GM23248 (cell line): ENCODE results near the gene BEX2. TPM values are rescaled to one million over a fixed set of nuclear protein-coding genes. Genes with fewer than 3 reads are reported as not detected.

Experiments used
- DNase-seq: peaks from one replicate; pipeline ENCODE4 v3.0.0-alpha.2; 2015
- H2AFZ ChIP-seq: fragments of 200-600 bp; sonication (generic); 2 replicates; pipeline ENCODE4 v1.6.1; 2016; ENCODE audit warnings: antibody characterized with exemption
- H3F3A ChIP-seq: fragments of 200-600 bp; sonication (generic); 2 replicates; pipeline ENCODE4 v1.6.1; 2016; ENCODE audit warnings: mild to moderate bottlenecking, antibody characterized with exemption, mixed run types; ENCODE audit not compliant: insufficient read depth
- H3K27ac ChIP-seq: fragments of 200-600 bp; sonication (generic); 2 replicates; pipeline ENCODE4 v1.5.1; 2016; ENCODE audit warnings: mild to moderate bottlenecking
- H3K27me3 ChIP-seq: fragments of 200-600 bp; sonication (generic); replicated peaks from 2 replicates; pipeline ENCODE4 v1.6.1; 2016; ENCODE audit warnings: mild to moderate bottlenecking; ENCODE audit not compliant: insufficient read depth
- H3K36me3 ChIP-seq: fragments of 200-600 bp; sonication (generic); 2 replicates; pipeline ENCODE4 v1.6.1; 2016; ENCODE audit warnings: low read depth, mild to moderate bottlenecking
- H3K4me1 ChIP-seq: fragments of 200-600 bp; sonication (generic); 2 replicates; pipeline ENCODE4 v1.6.1; 2016; ENCODE audit warnings: mild to moderate bottlenecking; ENCODE audit not compliant: insufficient read depth
- H3K4me2 ChIP-seq: fragments of 200-600 bp; sonication (generic); one replicate; pipeline ENCODE4 v1.6.1; 2016; ENCODE audit warnings: mild to moderate bottlenecking; ENCODE audit not compliant: unreplicated experiment
- H3K4me3 ChIP-seq: fragments of 200-600 bp; sonication (generic); 2 replicates; pipeline ENCODE4 v1.5.1; 2016; ENCODE audit warnings: mild to moderate bottlenecking
- H3K79me2 ChIP-seq: fragments of 200-600 bp; sonication (generic); 2 replicates; pipeline ENCODE4 v1.6.1; 2016; ENCODE audit warnings: mild to moderate bottlenecking; ENCODE audit not compliant: insufficient read depth
- H3K9ac ChIP-seq: fragments of 200-600 bp; sonication (generic); 2 replicates; pipeline ENCODE4 v1.6.1; 2016; ENCODE audit warnings: mild to moderate bottlenecking
- H3K9me2 ChIP-seq: fragments of 200-600 bp; sonication (generic); 2 replicates; pipeline ENCODE4 v1.6.1; 2016; ENCODE audit warnings: mixed run types, mild to moderate bottlenecking, moderate library complexity; ENCODE audit not compliant: insufficient read depth
- H3K9me3 ChIP-seq: fragments of 200-600 bp; sonication (generic); one replicate; pipeline ENCODE4 v1.6.1; 2017; ENCODE audit warnings: low read depth
- H4K20me1 ChIP-seq: fragments of 200-600 bp; sonication (generic); 2 replicates; pipeline ENCODE4 v1.6.0; 2016; ENCODE audit not compliant: insufficient read depth
- EZH2 ChIP-seq: fragments of 200-600 bp; sonication (generic); IDR thresholded peaks from 2 replicates; pipeline ENCODE4 v1.6.1; 2018; ENCODE audit warnings: antibody characterized with exemption, mild to moderate bottlenecking; ENCODE audit not compliant: insufficient read depth, poor library complexity, severe bottlenecking
- EZH2phosphoT487 ChIP-seq: fragments of 200-600 bp; sonication (generic); IDR thresholded peaks from 2 replicates; pipeline ENCODE4 v1.6.1; 2018; ENCODE audit warnings: antibody characterized with exemption, moderate library complexity, mild to moderate bottlenecking, low read depth; ENCODE audit not compliant: insufficient read depth
- WGBS, 2 experiments: methylation state at CpG; one replicate each; pipeline ENCODE4 v1.1.6; 2015 to 2017; ENCODE audit warnings: low lambda C conversion rate in 2 of 2, low coverage in 1 of 2; ENCODE audit errors: missing lambda C conversion rate in 2 of 2; 5-methylcytosine and 5-hydroxymethylcytosine counted together
- in situ Hi-C: fragments of 300-500 bp; cut with MboI; formaldehyde crosslinking; loops from 2 replicates; pipeline ENCODE4 v1.15.0; 2020
- polyA plus RNA-seq: library from polyadenylated mRNA; unstranded; fragments of >200 nt; fragmentation: Nextera tagmentation; extraction: Ambion mirVana; gene quantifications from 2 replicates; pipeline ENCODE4 v1.2.1, GENCODE V29; 2016
- total RNA-seq: library from RNA; depleted of rRNA; stranded (reverse); fragments of >200 nt; shearing (Covaris generic); gene quantifications from 2 replicates; pipeline ENCODE4 v1.2.3, GENCODE V29; 2014

BEX2 gene
- total and polyA plus RNA-seq, 2 experiments from 2014 or later = not detected

- Histone ChIP-seq H3K27me3 (no peaks in the 10 kb centered on the region), H3K9ac (no peak overlapping the region), H3F3A (no peaks in the 10 kb centered on the region), H3K79me2 (no peaks in the 10 kb centered on the region), H3K36me3 (no peaks in the 10 kb centered on the region), H3K27ac (no peak overlapping the region), H4K20me1 (no peaks in the 10 kb centered on the region), H3K9me3 (no peaks in the 10 kb centered on the region), H2AFZ (peak overlapping the region; percentile 67), H3K4me3 (no peak overlapping the region), H3K9me2 (no peaks in the 10 kb centered on the region), H3K4me1 (no peaks in the 10 kb centered on the region), H3K4me2 (no peak overlapping the region)
- DNase-seq = peak; percentile 59
- in situ Hi-C loops = loop anchor here (10.0 kb wide), 1 partner anchor 122 kb away; no protein-coding TSS in a partner anchor
- WGBS, 2 experiments = 0 to 5% methylated on average over 2 of the region's 2 CpGs
- no peak for TF ChIP-seq EZH2
- TF ChIP-seq EZH2phosphoT487 = no peak
Observed at GRCh38 chrX:103343105-103343504, 32.3 kb upstream of the BEX2 start.

GRCh38 chrX:103338663-103339062, 27.9 kb upstream of the BEX2 start:
- in situ Hi-C loops = no loop called here
- Histone ChIP-seq H3K79me2 (no peaks in the 10 kb centered on the region), H3K9me2 (no peaks in the 10 kb centered on the region), H3K27ac (no peak overlapping the region), H3K4me2 (no peak overlapping the region), H3K9me3 (no peaks in the 10 kb centered on the region), H3K27me3 (no peaks in the 10 kb centered on the region), H3K4me1 (no peaks in the 10 kb centered on the region), H2AFZ (no peak overlapping the region), H4K20me1 (no peaks in the 10 kb centered on the region), H3K36me3 (no peaks in the 10 kb centered on the region), H3F3A (no peaks in the 10 kb centered on the region), H3K9ac (no peak overlapping the region), H3K4me3 (no peak overlapping the region)
- no peak for DNase-seq
- 10 to 13% methylated on average over 3 of the region's 3 CpGs for WGBS, 2 experiments
- no peak for TF ChIP-seq EZH2

DNA sequence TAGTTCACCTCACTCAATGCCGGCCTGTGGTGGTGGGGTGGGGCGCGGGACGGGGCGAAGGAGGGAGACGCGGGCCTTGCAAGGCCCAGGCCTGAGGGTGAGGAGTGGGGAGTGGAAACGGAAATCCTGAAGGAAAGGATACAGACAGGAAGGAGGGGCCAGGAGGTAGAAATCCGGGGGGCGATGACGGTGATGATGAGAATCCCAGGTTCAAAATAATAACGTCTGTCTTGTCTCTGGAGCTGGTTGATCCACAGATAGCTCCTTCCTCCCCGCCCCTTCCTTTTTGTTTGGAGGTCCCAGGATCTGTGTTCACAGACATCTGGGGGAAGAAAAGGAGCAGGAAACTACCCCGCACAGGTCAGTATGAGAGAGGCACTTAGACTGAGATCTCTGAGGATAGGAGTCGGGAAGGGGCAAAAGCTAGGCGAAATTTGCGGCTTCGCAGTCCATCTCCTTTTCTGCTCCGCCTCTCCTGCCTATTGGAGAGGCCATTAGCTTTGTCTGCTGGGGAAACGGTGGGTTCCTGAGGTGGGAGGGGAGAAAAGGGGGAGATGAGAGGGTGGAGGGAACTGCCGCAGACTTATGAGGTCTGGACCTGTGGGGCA, 20.0 kb upstream of the BEX2 start:
- H3F3A ChIP-seq = no peaks in the 10 kb centered on the region
- peak overlapping the region; percentile 73 for H3K9ac ChIP-seq
- no peak overlapping the region for H3K27ac ChIP-seq
- H3K4me2 ChIP-seq = peak overlapping the region; percentile 86
- H4K20me1 ChIP-seq = no peaks in the 10 kb centered on the region
- H3K9me2 ChIP-seq = no peaks in the 10 kb centered on the region
- TF ChIP-seq EZH2phosphoT487 (no peak), EZH2 (no peak)
- DNase-seq = peak; percentile 20
- no peaks in the 10 kb centered on the region for H3K27me3 ChIP-seq
- no peaks in the 10 kb centered on the region for H3K4me1 ChIP-seq
- no peaks in the 10 kb centered on the region for H3K9me3 ChIP-seq
- in situ Hi-C loops = no loop called here
- H3K4me3 ChIP-seq = peak overlapping the region; percentile 70
- no peaks in the 10 kb centered on the region for H3K36me3 ChIP-seq
- no peaks in the 10 kb centered on the region for H3K79me2 ChIP-seq
- WGBS, 2 experiments = 8 to 25% methylated on average over 8 to 21 of the region's 21 CpGs
- peak overlapping the region; percentile 94 for H2AFZ ChIP-seq

DNA sequence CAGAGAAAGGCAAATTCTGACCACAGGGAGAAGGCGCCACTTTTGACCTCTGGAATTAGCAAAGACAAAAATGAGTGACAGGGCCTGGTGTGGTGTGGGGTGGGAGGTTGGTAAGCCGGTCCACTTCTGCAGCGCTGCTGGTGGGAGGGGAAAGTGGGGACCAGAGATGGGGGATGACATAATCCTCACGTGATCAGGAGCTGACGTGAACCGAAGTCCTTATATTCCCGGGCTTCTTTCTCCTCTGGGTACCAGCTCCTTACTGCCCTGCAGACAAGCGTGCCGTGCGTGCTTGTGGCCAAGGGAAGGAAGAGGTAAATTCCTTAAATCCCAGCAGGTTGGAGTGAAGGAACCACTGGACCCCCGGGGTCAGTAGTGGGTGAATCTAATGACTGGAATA, 19.2 kb upstream of the BEX2 start, which contains the start of gene TCEAL7:
TSS of gene TCEAL7 (plus strand) at position 249 of the 400 bp plus-strand sequence. CDS start 1,165 bp downstream, outside the sequence.
- peak; percentile 55 for DNase-seq
- Histone ChIP-seq H2AFZ (peak within 1 kb of the TSS; percentile 94), H3F3A (no peaks in the 10 kb centered on the region), H3K9ac (peak within 1 kb of the TSS; percentile 73), H3K4me1 (no peaks in the 10 kb centered on the region), H4K20me1 (no peaks in the 10 kb centered on the region), H3K36me3 (no peaks in the 10 kb centered on the region), H3K9me3 (no peaks in the 10 kb centered on the region), H3K79me2 (no peaks in the 10 kb centered on the region), H3K27ac (no peak within 1 kb of the TSS), H3K9me2 (no peaks in the 10 kb centered on the region), H3K27me3 (no peaks in the 10 kb centered on the region), H3K4me3 (peak within 1 kb of the TSS; percentile 70), H3K4me2 (peak within 1 kb of the TSS; percentile 86)
- in situ Hi-C loops = no loop called here
- 2 to 6% methylated on average over 7 to 10 of the region's 11 CpGs for WGBS, 2 experiments
- TF ChIP-seq EZH2 = no peak
- no peak for TF ChIP-seq EZH2phosphoT487
